ENCODE results near the gene COL18A1.
"Not testable (repeated sequence)": the region's sequence is repeated elsewhere in the genome, so short reads cannot be mapped to it uniquely, and the experiment has no call there.

COL18A1 gene

GRCh38 chr21:45442276-45442675, 37.3 kb downstream of the COL18A1 start:
- in situ Hi-C loops (cut with HindIII; ENCODE audit: low pct_ligation_motif_present, low sequenced_read_pairs): no loop called here
- Histone ChIP-seq H3K36me3 (replicated peaks) (no peaks in the 10 kb centered on the region), H3K27me3 (replicated peaks) (no peaks in the 10 kb centered on the region), H3K27ac (no peak overlapping the region), H3K4me3 (ENCODE audit: low read depth, low read length) (no peak overlapping the region)
- no peak for DNase-seq
- TF ChIP-seq, protein P1, sequence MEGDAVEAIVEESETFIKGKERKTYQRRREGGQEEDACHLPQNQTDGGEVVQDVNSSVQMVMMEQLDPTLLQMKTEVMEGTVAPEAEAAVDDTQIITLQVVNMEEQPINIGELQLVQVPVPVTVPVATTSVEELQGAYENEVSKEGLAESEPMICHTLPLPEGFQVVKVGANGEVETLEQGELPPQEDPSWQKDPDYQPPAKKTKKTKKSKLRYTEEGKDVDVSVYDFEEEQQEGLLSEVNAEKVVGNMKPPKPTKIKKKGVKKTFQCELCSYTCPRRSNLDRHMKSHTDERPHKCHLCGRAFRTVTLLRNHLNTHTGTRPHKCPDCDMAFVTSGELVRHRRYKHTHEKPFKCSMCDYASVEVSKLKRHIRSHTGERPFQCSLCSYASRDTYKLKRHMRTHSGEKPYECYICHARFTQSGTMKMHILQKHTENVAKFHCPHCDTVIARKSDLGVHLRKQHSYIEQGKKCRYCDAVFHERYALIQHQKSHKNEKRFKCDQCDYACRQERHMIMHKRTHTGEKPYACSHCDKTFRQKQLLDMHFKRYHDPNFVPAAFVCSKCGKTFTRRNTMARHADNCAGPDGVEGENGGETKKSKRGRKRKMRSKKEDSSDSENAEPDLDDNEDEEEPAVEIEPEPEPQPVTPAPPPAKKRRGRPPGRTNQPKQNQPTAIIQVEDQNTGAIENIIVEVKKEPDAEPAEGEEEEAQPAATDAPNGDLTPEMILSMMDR (IDR thresholded peaks at IDR 0.05; ENCODE audit: low read depth, low read length, missing control alignments): no peak

- H3K36me3 ChIP-seq (replicated peaks); in situ Hi-C loops (cut with HindIII; ENCODE audit: low pct_ligation_motif_present, low sequenced_read_pairs); H3K27ac ChIP-seq; DNase-seq; H3K4me3 ChIP-seq (ENCODE audit: low read depth, low read length); H3K27me3 ChIP-seq (replicated peaks): not testable (repeated sequence)
Measured at GRCh38 chr21:45442686-45443594, 38.0 kb downstream of the COL18A1 start.

- H3K27ac ChIP-seq: no peak overlapping the region
- H3K4me3 ChIP-seq (ENCODE audit: low read depth, low read length): no peak overlapping the region
- H3K27me3 ChIP-seq (replicated peaks): no peaks in the 10 kb centered on the region
- no peak for DNase-seq
- peaks cover 6% of the 10 kb centered on the region for H3K36me3 ChIP-seq (replicated peaks)
- TF ChIP-seq, protein P1 (IDR thresholded peaks at IDR 0.05; ENCODE audit: low read depth, low read length, missing control alignments): peak; percentile 18
- in situ Hi-C loops (cut with HindIII; ENCODE audit: low pct_ligation_motif_present, low sequenced_read_pairs): no loop called here
Measured at GRCh38 chr21:45443595-45444181, 38.7 kb downstream of the COL18A1 start.

GRCh38 chr21:45444385-45444784, 39.4 kb downstream of the COL18A1 start:
- TF ChIP-seq, protein P1 (IDR thresholded peaks at IDR 0.05; ENCODE audit: low read depth, low read length, missing control alignments): no peak
- Histone ChIP-seq H3K27ac (no peak overlapping the region), H3K27me3 (replicated peaks) (no peaks in the 10 kb centered on the region), H3K4me3 (ENCODE audit: low read depth, low read length) (no peak overlapping the region), H3K36me3 (replicated peaks) (peaks cover 6% of the 10 kb centered on the region)
- in situ Hi-C loops (cut with HindIII; ENCODE audit: low pct_ligation_motif_present, low sequenced_read_pairs): no loop called here
- DNase-seq: no peak

GRCh38 chr21:45445369-45445768, 40.4 kb downstream of the COL18A1 start:
- in situ Hi-C loops (cut with HindIII; ENCODE audit: low pct_ligation_motif_present, low sequenced_read_pairs): no loop called here
- Histone ChIP-seq H3K4me3 (ENCODE audit: low read depth, low read length) (no peak overlapping the region), H3K36me3 (replicated peaks) (peaks cover 9% of the 10 kb centered on the region), H3K27me3 (replicated peaks) (no peaks in the 10 kb centered on the region), H3K27ac (no peak overlapping the region)
- DNase-seq: no peak
- TF ChIP-seq, protein P1 (IDR thresholded peaks at IDR 0.05; ENCODE audit: low read depth, low read length, missing control alignments): no peak

DNA sequence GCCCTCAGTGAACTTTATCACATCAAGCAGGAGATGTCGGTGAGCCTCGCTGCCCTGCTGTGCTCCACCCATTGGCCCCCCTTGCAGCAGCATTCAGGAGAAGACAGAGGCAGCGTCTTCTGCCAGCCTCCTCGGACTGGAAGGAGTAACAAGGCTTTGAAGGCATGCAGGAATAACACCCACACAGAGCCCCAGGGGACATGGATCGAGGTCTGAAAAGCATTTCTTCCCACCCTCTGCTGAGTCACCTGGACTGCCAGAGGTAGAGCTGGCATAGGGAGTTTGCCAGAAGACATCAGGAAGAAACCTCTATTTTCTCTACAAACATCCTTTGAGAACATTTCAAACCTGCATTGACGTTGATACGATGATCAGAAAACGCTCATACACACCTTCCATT, 42.9 kb downstream of the COL18A1 start:
- Histone ChIP-seq H3K27me3 (replicated peaks) (no peaks in the 10 kb centered on the region), H3K4me3 (ENCODE audit: low read depth, low read length) (no peak overlapping the region), H3K36me3 (replicated peaks) (peaks cover 9% of the 10 kb centered on the region), H3K27ac (no peak overlapping the region)
- TF ChIP-seq, protein P1 (IDR thresholded peaks at IDR 0.05; ENCODE audit: low read depth, low read length, missing control alignments): no peak
- no peak for DNase-seq
- in situ Hi-C loops (cut with HindIII; ENCODE audit: low pct_ligation_motif_present, low sequenced_read_pairs): no loop called here
